ENCODE results near the gene CALCB.
A peak's percentile ranks its signal among the peaks of the same experiment; 100 is the strongest.

Gene CALCB

GRCh38 chr11:15074206-15075161, 1.1 kb downstream of the CALCB start:
- DNase-seq, result no peak

GRCh38 chr11:15075162-15075526, 1.8 kb downstream of the CALCB start:
- DNase-seq, result no peak

GRCh38 chr11:15091175-15091574, 17.8 kb downstream of the CALCB start:
- DNase-seq, result no peak

- DNase-seq, result no peak
Measured at GRCh38 chr11:15091625-15092024, 18.2 kb downstream of the CALCB start.

- no peak for DNase-seq
Measured at GRCh38 chr11:15093432-15093831, 20.0 kb downstream of the CALCB start.

GRCh38 chr11:15095736-15096228, 22.4 kb downstream of the CALCB start:
- DNase-seq, result no peak

GRCh38 chr11:15097411-15097810, 24.0 kb downstream of the CALCB start:
- DNase-seq, result no peak

- no peak for DNase-seq
Measured at GRCh38 chr11:15099267-15099666, 25.9 kb downstream of the CALCB start.

- DNase-seq, result peak; percentile 2
Measured at GRCh38 chr11:15101072-15101709, 27.8 kb downstream of the CALCB start.

GRCh38 chr11:15104166-15104565, 30.8 kb downstream of the CALCB start:
- no peak for DNase-seq

- DNase-seq, result no peak
Measured at GRCh38 chr11:15106201-15106965, 33.0 kb downstream of the CALCB start.

- no peak for DNase-seq
Measured at GRCh38 chr11:15107730-15108515, 34.5 kb downstream of the CALCB start.

GRCh38 chr11:15108592-15109130, 35.3 kb downstream of the CALCB start:
- no peak for DNase-seq

- no peak for DNase-seq
Measured at GRCh38 chr11:15109602-15110001, 36.2 kb downstream of the CALCB start.

- no peak for DNase-seq
Measured at GRCh38 chr11:15111215-15111614, 37.8 kb downstream of the CALCB start.

- no peak for DNase-seq
Measured at GRCh38 chr11:15112131-15112541, 38.7 kb downstream of the CALCB start.

GRCh38 chr11:15113381-15113780, 40.0 kb downstream of the CALCB start:
- no peak for DNase-seq

- no peak for DNase-seq
Measured at GRCh38 chr11:15114501-15115475, 41.4 kb downstream of the CALCB start, which contains the start of gene INSC. Gene INSC (plus strand): TSS chr11:15114923. CDS start chr11:15149175, 34,252 bp downstream.

- no peak for DNase-seq
Measured at GRCh38 chr11:15115686-15116085, 42.3 kb downstream of the CALCB start.

- no peak for DNase-seq
Measured at GRCh38 chr11:15117751-15118150, 44.4 kb downstream of the CALCB start.

GRCh38 chr11:15118431-15118830, 45.0 kb downstream of the CALCB start:
- no peak for DNase-seq
